GM23248 (cell line): ENCODE measurements around the gene DNAJC7.

ENCODE experiments used
- EZH2 ChIP-seq: fragments of 200-600 bp; sonication (generic); IDR thresholded peaks from 2 replicates; pipeline ENCODE4 v1.6.1; 2018; ENCODE audit warnings: antibody characterized with exemption, mild to moderate bottlenecking; ENCODE audit not compliant: insufficient read depth, poor library complexity, severe bottlenecking
- EZH2phosphoT487 ChIP-seq: fragments of 200-600 bp; sonication (generic); IDR thresholded peaks from 2 replicates; pipeline ENCODE4 v1.6.1; 2018; ENCODE audit warnings: antibody characterized with exemption, moderate library complexity, mild to moderate bottlenecking, low read depth; ENCODE audit not compliant: insufficient read depth

DNA sequence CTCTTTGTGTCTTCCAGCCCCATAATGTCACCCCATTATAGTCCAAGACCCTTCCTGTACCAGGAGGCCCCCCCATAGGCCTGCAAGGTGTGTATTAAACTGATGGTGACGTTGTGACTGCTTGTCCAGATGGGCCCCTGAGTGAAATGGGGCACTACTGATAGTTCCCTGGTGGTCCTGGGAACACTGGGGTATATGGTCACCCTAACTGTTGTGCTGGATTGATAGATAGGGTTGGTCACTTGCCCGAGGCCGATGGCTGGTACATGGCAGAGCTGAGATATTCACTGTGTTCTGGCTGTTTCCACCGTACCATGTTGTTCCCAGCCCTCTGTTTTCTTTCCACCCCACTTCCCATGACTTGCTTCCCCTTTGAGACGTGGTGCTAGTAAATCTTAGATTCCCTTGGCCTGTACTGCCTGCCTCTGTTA, 46.3 kb downstream of the DNAJC7 start:
- no peak for TF ChIP-seq EZH2
- no peak for TF ChIP-seq EZH2phosphoT487
